HL-60 (cell line): ENCODE measurements around the gene SLC38A10.

Source experiments
- DNase-seq, 2 experiments: peaks; one replicate each; pipeline ENCODE4 v3.0.0-alpha.2; 2010 to 2020; ENCODE audit warnings: low read depth in 1 of 2, low spot score in 1 of 2
- H3K27ac ChIP-seq: fragments of 250-450 bp; sonication (Bioruptor Pico); replicated peaks from 2 replicates; pipeline ENCODE4 v1.5.1; 2020; ENCODE audit warnings: mild to moderate bottlenecking, moderate library complexity
- H3K27me3 ChIP-seq: fragments of 250-450 bp; sonication (Bioruptor Pico); 2 replicates; pipeline ENCODE4 v1.5.1; 2021; ENCODE audit warnings: mild to moderate bottlenecking, moderate library complexity; ENCODE audit not compliant: insufficient read depth, poor library complexity, severe bottlenecking
- H3K4me3 ChIP-seq: replicated peaks from 2 replicates; pipeline ENCODE4 v1.5.1; 2011; ENCODE audit warnings: mild to moderate bottlenecking, control low read depth, low read length; ENCODE audit not compliant: insufficient read depth
- CTCF ChIP-seq: IDR thresholded peaks from one replicate; pipeline ENCODE4 v1.5.1; 2011; ENCODE audit warnings: low read length, control low read depth, inconsistent platforms; ENCODE audit not compliant: insufficient read depth
- GABPA ChIP-seq: IDR thresholded peaks from 2 replicates; pipeline ENCODE4 v1.6.1; 2012; ENCODE audit warnings: low read depth
- POLR2AphosphoS5 ChIP-seq: IDR thresholded peaks from 2 replicates; pipeline ENCODE4 v1.6.1; 2012; ENCODE audit warnings: low read depth
- REST ChIP-seq: IDR thresholded peaks from 2 replicates; pipeline ENCODE4 v1.6.1; 2012; ENCODE audit warnings: low read depth; ENCODE audit not compliant: insufficient replicate concordance
- SPI1 ChIP-seq: IDR thresholded peaks from 2 replicates; pipeline ENCODE4 v1.6.1; 2012; ENCODE audit warnings: low read depth, mild to moderate bottlenecking, borderline replicate concordance

Gene SLC38A10

GRCh38 chr17:81334391-81334901 lies 39.3 kb upstream of the SLC38A10 start:
- no peak for DNase-seq
- no peaks in the 10 kb centered on the region for H3K27me3 ChIP-seq
- TF ChIP-seq CTCF (no peak), REST (no peak), SPI1 (no peak), POLR2AphosphoS5 (no peak), GABPA (no peak)
- H3K4me3 ChIP-seq: no peak overlapping the region
- no peak overlapping the region for H3K27ac ChIP-seq

GRCh38 chr17:81333616-81334368 lies 38.7 kb upstream of the SLC38A10 start:
- H3K4me3 ChIP-seq: no peak overlapping the region
- no peak for DNase-seq
- TF ChIP-seq REST (no peak), SPI1 (no peak), GABPA (no peak), CTCF (no peak), POLR2AphosphoS5 (no peak)
- no peak overlapping the region for H3K27ac ChIP-seq
- H3K27me3 ChIP-seq: no peaks in the 10 kb centered on the region

GRCh38 chr17:81332914-81333528 lies 37.9 kb upstream of the SLC38A10 start:
- DNase-seq: no peak
- no peak overlapping the region for H3K27ac ChIP-seq
- no peak for TF ChIP-seq POLR2AphosphoS5
- no peak for TF ChIP-seq SPI1
- TF ChIP-seq REST: no peak
- no peak for TF ChIP-seq GABPA
- TF ChIP-seq CTCF: no peak
- no peaks in the 10 kb centered on the region for H3K27me3 ChIP-seq
- no peak overlapping the region for H3K4me3 ChIP-seq
